NCI-H1105 treated with DMSO at 0.1 percent for 48 hours (cell line): Measurements from ENCODE around the gene PRKCD.
A peak's percentile ranks its signal among the peaks of the same experiment; 100 is the strongest.

ENCODE experiments used
- DNase-seq: peaks from one replicate; lab custom pipeline; 2025; lab: John Stamatoyannopoulos, UW

PRKCD gene

GRCh38 chr3:53155760-53156159 lies 5.2 kb upstream of the PRKCD start:
- DNase-seq: no peak

GRCh38 chr3:53156368-53156834 lies 4.6 kb upstream of the PRKCD start:
- no peak for DNase-seq

GRCh38 chr3:53157974-53158580 lies 2.9 kb upstream of the PRKCD start:
- DNase-seq: no peak

GRCh38 chr3:53158765-53159155 lies 2.2 kb upstream of the PRKCD start:
- DNase-seq: no peak

GRCh38 chr3:53159156-53160060 lies 1.6 kb upstream of the PRKCD start:
- no peak for DNase-seq

GRCh38 chr3:53160061-53160659 lies 849 bp upstream of the PRKCD start:
- no peak for DNase-seq

GRCh38 chr3:53161450-53161819 lies 426 bp downstream of the PRKCD start:
- peak; percentile 14 for DNase-seq

GRCh38 chr3:53161820-53162671 lies 1.0 kb downstream of the PRKCD start:
- peak; percentile 14 for DNase-seq

- DNase-seq: no peak
Observed at GRCh38 chr3:53162672-53163443, 1.8 kb downstream of the PRKCD start.

- DNase-seq: no peak
Observed at GRCh38 chr3:53163444-53164387, 2.7 kb downstream of the PRKCD start.

GRCh38 chr3:53164911-53165310 lies 3.9 kb downstream of the PRKCD start:
- DNase-seq: no peak

- no peak for DNase-seq
Observed at GRCh38 chr3:53166206-53166605, 5.2 kb downstream of the PRKCD start.

GRCh38 chr3:53166781-53167291 lies 5.8 kb downstream of the PRKCD start:
- no peak for DNase-seq

GRCh38 chr3:53167418-53168174 lies 6.6 kb downstream of the PRKCD start:
- DNase-seq: no peak

GRCh38 chr3:53168175-53168923 lies 7.3 kb downstream of the PRKCD start:
- no peak for DNase-seq

- no peak for DNase-seq
Observed at GRCh38 chr3:53169045-53169831, 8.2 kb downstream of the PRKCD start.

- no peak for DNase-seq
Observed at GRCh38 chr3:53169832-53170324, 8.9 kb downstream of the PRKCD start.
